CD4-positive, alpha-beta T cell (primary cell): ENCODE measurements around the gene PCP4. TPM values are rescaled to one million over a fixed set of nuclear protein-coding genes. Genes with fewer than 3 reads are reported as not detected.

Experiments used
- ATAC-seq: fragments of 200-7000 bp; cut with Tn5 transposase; one replicate; pipeline ENCODE4 v1.10.0; 2022; ENCODE audit warnings: mild to moderate bottlenecking; ENCODE audit not compliant: poor library complexity
- CTCF ChIA-PET: fragments of 350-600 bp; sonication (Branson Sonifier 250); formaldehyde crosslinking; loops from one replicate; lab custom pipeline; 2021; ENCODE audit warnings: antibody characterized with exemption, inconsistent platforms; lab: Charles Lee
- POLR2A ChIA-PET: fragments of 350-600 bp; sonication (Branson Sonifier 250); formaldehyde crosslinking; loops from one replicate; lab custom pipeline; 2021; ENCODE audit warnings: antibody characterized with exemption, inconsistent platforms; lab: Charles Lee
- DNase-seq, 14 experiments: peaks; one replicate each; pipeline ENCODE4 v3.0.0-alpha.2; 2013 to 2020; ENCODE audit warnings: mixed read lengths in 2 of 14
- H3K27ac ChIP-seq, 2 donors: one replicate each; pipeline versions ENCODE4 v1.5.1 to v1.7.0; 2013; ENCODE audit warnings: low read length in 2 of 2, low read depth in 1 of 2, mild to moderate bottlenecking in 1 of 2
- H3K27me3 ChIP-seq, 2 experiments: 1 replicate in 1 of 2; 2 replicates in 1 of 2; pipeline versions ENCODE4 v1.6.1 to v1.7.0; 2013; ENCODE audit warnings: low read length in 2 of 2, control low read depth in 1 of 2, mild to moderate bottlenecking in 1 of 2, moderate library complexity in 1 of 2; ENCODE audit not compliant: insufficient read depth in 2 of 2, control insufficient read depth in 1 of 2
- H3K36me3 ChIP-seq: one replicate; pipeline ENCODE4 v1.6.1; 2013; ENCODE audit warnings: low read length, control low read depth; ENCODE audit not compliant: insufficient read depth
- H3K4me1 ChIP-seq: one replicate; pipeline ENCODE4 v1.6.1; 2013; ENCODE audit warnings: low read length, control low read depth; ENCODE audit not compliant: insufficient read depth
- H3K4me3 ChIP-seq: one replicate; pipeline ENCODE4 v1.5.1; 2013; ENCODE audit warnings: mild to moderate bottlenecking, low read length, moderate library complexity
- H3K9me3 ChIP-seq, 2 experiments: 1 replicate in 1 of 2; 2 replicates in 1 of 2; pipeline versions ENCODE4 v1.6.1 to v1.7.0; 2013; ENCODE audit warnings: low read length in 2 of 2, mild to moderate bottlenecking in 2 of 2, control low read depth in 1 of 2, moderate library complexity in 1 of 2; ENCODE audit not compliant: control insufficient read depth in 1 of 2, insufficient read depth in 1 of 2
- H3K27ac Mint-ChIP-seq: one replicate; pipeline ENCODE4 v1.8.0; 2020; ENCODE audit warnings: mixed read lengths
- H3K27me3 Mint-ChIP-seq: one replicate; pipeline ENCODE4 v1.8.0; 2021; ENCODE audit warnings: mixed read lengths
- H3K36me3 Mint-ChIP-seq: one replicate; pipeline ENCODE4 v1.8.0; 2021; ENCODE audit warnings: low read depth, mixed read lengths
- H3K4me1 Mint-ChIP-seq: one replicate; pipeline ENCODE4 v1.8.0; 2021; ENCODE audit warnings: low read depth, mixed read lengths
- H3K4me3 Mint-ChIP-seq: one replicate; pipeline ENCODE4 v1.8.0; 2020; ENCODE audit warnings: mild to moderate bottlenecking, mixed read lengths
- H3K9me3 Mint-ChIP-seq: one replicate; pipeline ENCODE4 v1.8.0; 2020; ENCODE audit warnings: mixed read lengths
- CTCF ChIP-seq: fragments of 200-600 bp; IDR thresholded peaks from one replicate; pipeline ENCODE4 v1.8.0; 2022; ENCODE audit warnings: antibody characterized with exemption, mild to moderate bottlenecking
- intact Hi-C, 2 experiments: fragments of 100-400 bp; cut with DNase I in 1 of 2; cut with micrococcal nuclease in 1 of 2; formaldehyde crosslinking; loops; one replicate each; pipeline versions ENCODE4 v1.15.1 to v1.9.0; 2023 to 2025; cut with DNase I, micrococcal nuclease
- total RNA-seq, 174 experiments: library from RNA in 2 of 174; stranded (reverse) in 2 of 174; gene quantifications; one replicate each; pipeline ENCODE4 v1.2.3 and lab custom pipeline; 2021 to 2026

The PCP4 gene
- total RNA-seq, 2 experiments from 2014 or later = not detected

DNA sequence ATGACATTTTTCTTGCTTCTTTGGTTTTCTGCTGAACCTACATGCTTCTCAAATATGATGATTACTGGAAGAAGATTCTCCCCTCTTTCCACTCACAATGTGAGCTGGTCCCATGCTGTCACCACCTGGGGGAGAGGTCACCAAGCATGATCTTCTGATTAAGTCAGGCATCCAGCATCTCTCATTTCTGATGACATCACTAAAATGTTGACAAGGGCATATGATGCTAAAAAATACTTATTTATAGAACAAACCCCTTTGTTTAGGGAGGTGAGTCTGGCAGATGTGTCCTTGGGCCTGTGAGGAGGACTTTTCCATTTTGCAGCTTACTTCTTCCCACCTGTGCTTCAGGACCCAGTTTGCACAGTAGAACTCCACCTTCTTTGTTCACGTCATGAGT lies 42.0 kb upstream of the PCP4 start:
- Mint-ChIP-seq H3K36me3 (no peaks in the 10 kb centered on the region), H3K4me3 (no peak overlapping the region), H3K27ac (no peak overlapping the region), H3K27me3 (no peaks in the 10 kb centered on the region), H3K9me3 (peaks cover 5% of the 10 kb centered on the region), H3K4me1 (no peaks in the 10 kb centered on the region)
- Histone ChIP-seq H3K27ac (no peak overlapping the region), H3K4me3 (no peak overlapping the region), H3K4me1 (no peaks in the 10 kb centered on the region), H3K9me3 (no peaks in the 10 kb centered on the region), H3K27me3 (no peaks in the 10 kb centered on the region), H3K36me3 (no peaks in the 10 kb centered on the region)
- TF ChIP-seq CTCF = no peak
- no peak for ATAC-seq
- CTCF ChIA-PET = no interaction called here
- intact Hi-C loops = no loop called here
- DNase-seq = no peak
- POLR2A ChIA-PET = no interaction called here

DNA sequence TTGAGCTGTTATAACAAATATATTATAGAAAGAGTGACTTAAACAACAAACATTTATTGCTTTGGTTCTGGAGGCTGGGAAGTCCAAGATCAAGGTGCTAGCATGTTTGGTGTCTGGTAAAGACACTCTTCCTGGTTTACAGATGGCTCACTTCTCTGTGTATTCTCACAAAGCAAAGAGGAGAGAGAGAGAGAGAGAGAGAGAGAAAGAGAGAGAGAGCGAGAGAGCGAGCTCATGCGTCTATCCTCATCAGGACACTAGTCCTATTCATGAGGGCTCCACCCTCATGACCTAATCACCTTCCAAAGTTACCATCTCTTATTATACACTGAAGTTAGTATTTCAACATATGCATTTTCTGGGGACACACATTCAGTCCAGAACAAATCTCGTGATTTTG lies 32.7 kb upstream of the PCP4 start:
- H3K4me3 ChIP-seq = no peak overlapping the region
- H3K4me1 ChIP-seq = no peaks in the 10 kb centered on the region
- Mint-ChIP-seq H3K4me1 (no peaks in the 10 kb centered on the region), H3K27me3 (no peaks in the 10 kb centered on the region), H3K4me3 (no peak overlapping the region), H3K9me3 (no peaks in the 10 kb centered on the region), H3K36me3 (no peaks in the 10 kb centered on the region), H3K27ac (no peak overlapping the region)
- no peak for ATAC-seq
- no peak for DNase-seq
- H3K27me3 ChIP-seq = no peaks in the 10 kb centered on the region
- CTCF ChIA-PET = no interaction called here
- POLR2A ChIA-PET = no interaction called here
- TF ChIP-seq CTCF = no peak
- intact Hi-C loops = no loop called here
- H3K9me3 ChIP-seq = peaks cover 0 to 3% of the 10 kb centered on the region in 2 experiments
- H3K36me3 ChIP-seq = no peaks in the 10 kb centered on the region
- no peak overlapping the region for H3K27ac ChIP-seq

- no peak for ATAC-seq
- H3K4me3 Mint-ChIP-seq = no peak overlapping the region
- Histone ChIP-seq H3K36me3 (no peaks in the 10 kb centered on the region), H3K4me1 (no peaks in the 10 kb centered on the region), H3K27ac (no peak overlapping the region), H3K27me3 (no peaks in the 10 kb centered on the region), H3K4me3 (no peak overlapping the region), H3K9me3 (peaks cover 0 to 7% of the 10 kb centered on the region in 2 experiments)
- no peaks in the 10 kb centered on the region for H3K4me1 Mint-ChIP-seq
- no peak for DNase-seq
- no peak for TF ChIP-seq CTCF
- intact Hi-C loops = no loop called here
- CTCF ChIA-PET = no interaction called here
- H3K27me3 Mint-ChIP-seq = no peaks in the 10 kb centered on the region
- no peaks in the 10 kb centered on the region for H3K9me3 Mint-ChIP-seq
- no peaks in the 10 kb centered on the region for H3K36me3 Mint-ChIP-seq
- POLR2A ChIA-PET = no interaction called here
- H3K27ac Mint-ChIP-seq = no peak overlapping the region
Measured at GRCh38 chr21:39837861-39838359, 29.3 kb upstream of the PCP4 start.
